Measurements from ENCODE around the gene POM121.
A peak's percentile ranks its signal among the peaks of the same experiment; 100 is the strongest.
"Not testable (repeated sequence)": the region's sequence is repeated elsewhere in the genome, so short reads cannot be mapped to it uniquely, and the experiment has no call there.

Gene POM121

GRCh38 chr7:72924733-72925545 is at the start of gene POM121:
TSS of gene POM121 (plus strand) at chr7:72925095. CDS start at chr7:72925122, 27 bp downstream.
- peak within 1 kb of the TSS; percentile 87 for H3K4me3 ChIP-seq (ENCODE audit: low read length, poor library complexity, severe bottlenecking)
- no peaks in the 10 kb centered on the region for H3F3A ChIP-seq (ENCODE audit: low read depth)
- peaks cover 42% of the 10 kb centered on the region; the same call in 1 of the 2 replicates for H3K36me3 ChIP-seq (ENCODE audit: insufficient read depth, low read length)
- peaks cover 9% of the 10 kb centered on the region for H3K4me1 ChIP-seq (ENCODE audit: insufficient read depth, low read length, poor library complexity, severe bottlenecking)
- H2AFZ ChIP-seq (ENCODE audit: low read length), result peak within 1 kb of the TSS; percentile 82
- H3K4me2 ChIP-seq (ENCODE audit: low read depth, low read length, poor library complexity, severe bottlenecking), result peak within 1 kb of the TSS; percentile 95
- H3K9me2 ChIP-seq (replicated peaks; ENCODE audit: low read depth, low read length), result no peaks in the 10 kb centered on the region
- no peaks in the 10 kb centered on the region for H3K27me3 ChIP-seq (ENCODE audit: insufficient read depth, low read length, poor library complexity, severe bottlenecking)
- H3K9me3 ChIP-seq (ENCODE audit: insufficient read depth, low read depth, low read length), result no peaks in the 10 kb centered on the region
- H3K79me2 ChIP-seq (ENCODE audit: insufficient read depth, low read length), result peaks cover 52% of the 10 kb centered on the region
- TF ChIP-seq EZH2phosphoT487 (IDR thresholded peaks at IDR 0.05; ENCODE audit: borderline replicate concordance) (no peak), CTCF (conservative IDR thresholded peaks at IDR 0.05; ENCODE audit: low read length) (no peak)
- peaks cover 21% of the 10 kb centered on the region for H4K20me1 ChIP-seq (ENCODE audit: insufficient read depth, low read length, poor library complexity, severe bottlenecking)
- H3K9ac ChIP-seq (ENCODE audit: low read depth, low read length, poor library complexity, severe bottlenecking), result peak within 1 kb of the TSS; percentile 92

GRCh38 chr7:72879079-72879736 is 45.7 kb upstream of the POM121 start:
- H3K9me2 ChIP-seq (replicated peaks; ENCODE audit: low read depth, low read length); H3K36me3 ChIP-seq (ENCODE audit: insufficient read depth, low read length); H3K27me3 ChIP-seq (ENCODE audit: insufficient read depth, low read length, poor library complexity, severe bottlenecking); H3K4me1 ChIP-seq (ENCODE audit: insufficient read depth, low read length, poor library complexity, severe bottlenecking); H3K9me3 ChIP-seq (ENCODE audit: insufficient read depth, low read depth, low read length); H3F3A ChIP-seq (ENCODE audit: low read depth): not testable (repeated sequence)
- H3K79me2 ChIP-seq (ENCODE audit: insufficient read depth, low read length), result peaks cover 29% of the 10 kb centered on the region; the same call in 1 of the 2 replicates
- H2AFZ ChIP-seq (ENCODE audit: low read length), result peak overlapping the region; percentile 92
- H4K20me1 ChIP-seq (ENCODE audit: insufficient read depth, low read length, poor library complexity, severe bottlenecking), result peaks cover 12% of the 10 kb centered on the region
- peak overlapping the region; percentile 84 for H3K9ac ChIP-seq (ENCODE audit: low read depth, low read length, poor library complexity, severe bottlenecking)
- peak overlapping the region; percentile 93 for H3K4me2 ChIP-seq (ENCODE audit: low read depth, low read length, poor library complexity, severe bottlenecking)
- H3K4me3 ChIP-seq (ENCODE audit: low read length, poor library complexity, severe bottlenecking), result peak overlapping the region; percentile 97

- H4K20me1 ChIP-seq (ENCODE audit: insufficient read depth, low read length, poor library complexity, severe bottlenecking), result peaks cover 12% of the 10 kb centered on the region
- peak overlapping the region; percentile 60; the same call in 1 of the 2 replicates for H2AFZ ChIP-seq (ENCODE audit: low read length)
- peak overlapping the region; percentile 84 for H3K9ac ChIP-seq (ENCODE audit: low read depth, low read length, poor library complexity, severe bottlenecking)
- H3K4me2 ChIP-seq (ENCODE audit: low read depth, low read length, poor library complexity, severe bottlenecking), result peak overlapping the region; percentile 93
- not testable (repeated sequence) for H3K27me3 ChIP-seq (ENCODE audit: insufficient read depth, low read length, poor library complexity, severe bottlenecking); H3K9me2 ChIP-seq (replicated peaks; ENCODE audit: low read depth, low read length); H3K9me3 ChIP-seq (ENCODE audit: insufficient read depth, low read depth, low read length); H3K4me1 ChIP-seq (ENCODE audit: insufficient read depth, low read length, poor library complexity, severe bottlenecking); H3F3A ChIP-seq (ENCODE audit: low read depth); H3K36me3 ChIP-seq (ENCODE audit: insufficient read depth, low read length)
- peak overlapping the region; percentile 97 for H3K4me3 ChIP-seq (ENCODE audit: low read length, poor library complexity, severe bottlenecking)
- peaks cover 29% of the 10 kb centered on the region; the same call in 1 of the 2 replicates for H3K79me2 ChIP-seq (ENCODE audit: insufficient read depth, low read length)
Observed at GRCh38 chr7:72879737-72880215, 45.1 kb upstream of the POM121 start.

- H3K36me3 ChIP-seq (ENCODE audit: insufficient read depth, low read length), result peaks cover 28% of the 10 kb centered on the region; the same call in 1 of the 2 replicates
- not testable (repeated sequence) for H3K27me3 ChIP-seq (ENCODE audit: insufficient read depth, low read length, poor library complexity, severe bottlenecking); H3K9me3 ChIP-seq (ENCODE audit: insufficient read depth, low read depth, low read length); H3K9me2 ChIP-seq (replicated peaks; ENCODE audit: low read depth, low read length); H4K20me1 ChIP-seq (ENCODE audit: insufficient read depth, low read length, poor library complexity, severe bottlenecking); H3F3A ChIP-seq (ENCODE audit: low read depth); H2AFZ ChIP-seq (ENCODE audit: low read length); H3K79me2 ChIP-seq (ENCODE audit: insufficient read depth, low read length); H3K9ac ChIP-seq (ENCODE audit: low read depth, low read length, poor library complexity, severe bottlenecking); H3K4me3 ChIP-seq (ENCODE audit: low read length, poor library complexity, severe bottlenecking); H3K4me2 ChIP-seq (ENCODE audit: low read depth, low read length, poor library complexity, severe bottlenecking); H3K4me1 ChIP-seq (ENCODE audit: insufficient read depth, low read length, poor library complexity, severe bottlenecking)
Observed at GRCh38 chr7:72891750-72892149, 33.1 kb upstream of the POM121 start.

GRCh38 chr7:72904740-72905139 is 20.2 kb upstream of the POM121 start:
- not testable (repeated sequence) for H3K9me3 ChIP-seq (ENCODE audit: insufficient read depth, low read depth, low read length); H3K4me1 ChIP-seq (ENCODE audit: insufficient read depth, low read length, poor library complexity, severe bottlenecking); H2AFZ ChIP-seq (ENCODE audit: low read length); H3K9me2 ChIP-seq (replicated peaks; ENCODE audit: low read depth, low read length); H3K79me2 ChIP-seq (ENCODE audit: insufficient read depth, low read length); H3F3A ChIP-seq (ENCODE audit: low read depth); H4K20me1 ChIP-seq (ENCODE audit: insufficient read depth, low read length, poor library complexity, severe bottlenecking); H3K4me2 ChIP-seq (ENCODE audit: low read depth, low read length, poor library complexity, severe bottlenecking); H3K9ac ChIP-seq (ENCODE audit: low read depth, low read length, poor library complexity, severe bottlenecking); H3K4me3 ChIP-seq (ENCODE audit: low read length, poor library complexity, severe bottlenecking); H3K27me3 ChIP-seq (ENCODE audit: insufficient read depth, low read length, poor library complexity, severe bottlenecking)
- peaks cover 27% of the 10 kb centered on the region; the same call in 1 of the 2 replicates for H3K36me3 ChIP-seq (ENCODE audit: insufficient read depth, low read length)

- H3K9ac ChIP-seq (ENCODE audit: low read depth, low read length, poor library complexity, severe bottlenecking); H3K4me1 ChIP-seq (ENCODE audit: insufficient read depth, low read length, poor library complexity, severe bottlenecking); H3F3A ChIP-seq (ENCODE audit: low read depth); H3K9me3 ChIP-seq (ENCODE audit: insufficient read depth, low read depth, low read length); H4K20me1 ChIP-seq (ENCODE audit: insufficient read depth, low read length, poor library complexity, severe bottlenecking); H2AFZ ChIP-seq (ENCODE audit: low read length); H3K4me2 ChIP-seq (ENCODE audit: low read depth, low read length, poor library complexity, severe bottlenecking); H3K79me2 ChIP-seq (ENCODE audit: insufficient read depth, low read length); H3K4me3 ChIP-seq (ENCODE audit: low read length, poor library complexity, severe bottlenecking); H3K27me3 ChIP-seq (ENCODE audit: insufficient read depth, low read length, poor library complexity, severe bottlenecking); H3K9me2 ChIP-seq (replicated peaks; ENCODE audit: low read depth, low read length): not testable (repeated sequence)
- H3K36me3 ChIP-seq (ENCODE audit: insufficient read depth, low read length), result peaks cover 26% of the 10 kb centered on the region; the same call in 1 of the 2 replicates
Observed at GRCh38 chr7:72908422-72908821, 16.5 kb upstream of the POM121 start.
